H1 (cell line): ENCODE results near the gene TP63.

Experiments used
- CEBPB ChIP-seq: IDR thresholded peaks from 2 replicates; pipeline ENCODE4 v1.6.1; 2012; ENCODE audit warnings: low read depth, low read length
- CTCF ChIP-seq, 3 experiments: IDR thresholded peaks; 1 replicate in 2 of 3; 2 replicates in 1 of 3; pipeline versions ENCODE4 v1.5.1 to v1.6.1; 2011; ENCODE audit warnings: low read length in 3 of 3, mild to moderate bottlenecking in 3 of 3, inconsistent platforms in 2 of 3, low read depth in 1 of 3, moderate library complexity in 1 of 3; ENCODE audit not compliant: insufficient read depth in 1 of 3; ENCODE audit errors: control extremely low read depth in 1 of 3
- JUN ChIP-seq: IDR thresholded peaks from 2 replicates; pipeline ENCODE4 v1.6.1; 2011; ENCODE audit warnings: low read depth, mild to moderate bottlenecking, improper control_type of control experiment, low read length
- KDM1A ChIP-seq: fragments of 200-600, 300-600 bp; sonication (generic); IDR thresholded peaks from 2 replicates; pipeline ENCODE4 v1.7.1; 2016; ENCODE audit warnings: mild to moderate bottlenecking, low read length, borderline replicate concordance
- MAFK ChIP-seq: IDR thresholded peaks from 2 replicates; pipeline ENCODE4 v1.6.1; 2012; ENCODE audit warnings: low read depth, mild to moderate bottlenecking, improper control_type of control experiment, low read length
- NRF1 ChIP-seq: IDR thresholded peaks from 2 replicates; pipeline ENCODE4 v1.6.1; 2011; ENCODE audit warnings: mild to moderate bottlenecking, low read depth, low read length, improper control_type of control experiment
- POLR2A ChIP-seq, 2 experiments: IDR thresholded peaks; 1 replicate in 1 of 2; 2 replicates in 1 of 2; pipeline ENCODE4 v1.6.1; 2011; ENCODE audit warnings: low read depth in 2 of 2, low read length in 2 of 2, mild to moderate bottlenecking in 2 of 2; ENCODE audit errors: control extremely low read depth in 1 of 2
- POLR2AphosphoS5 ChIP-seq: IDR thresholded peaks from 2 replicates; pipeline ENCODE4 v1.6.1; 2011; ENCODE audit warnings: low read depth, low read length
- RAD21 ChIP-seq, 2 experiments: IDR thresholded peaks in 1 of 2; conservative IDR thresholded peaks in 1 of 2; 2 replicates each; pipeline ENCODE4 v1.6.1; 2011; ENCODE audit warnings: low read depth in 2 of 2, low read length in 2 of 2, improper control_type of control experiment in 1 of 2, inconsistent platforms in 1 of 2, mild to moderate bottlenecking in 1 of 2, moderate library complexity in 1 of 2
- RFX5 ChIP-seq: IDR thresholded peaks from 2 replicates; pipeline ENCODE4 v1.6.1; 2011; ENCODE audit warnings: low read depth, low read length, improper control_type of control experiment, borderline replicate concordance
- RXRA ChIP-seq: IDR thresholded peaks from 2 replicates; pipeline ENCODE4 v1.6.1; 2011; ENCODE audit warnings: low read depth, mild to moderate bottlenecking, low read length, moderate library complexity; ENCODE audit not compliant: insufficient read depth
- SIN3A ChIP-seq, 2 experiments: IDR thresholded peaks in 1 of 2; conservative IDR thresholded peaks in 1 of 2; 2 replicates each; pipeline ENCODE4 v1.6.1; 2011 to 2012; ENCODE audit warnings: low read length in 2 of 2, improper control_type of control experiment in 1 of 2, low read depth in 1 of 2, mild to moderate bottlenecking in 1 of 2
- SP4 ChIP-seq: IDR thresholded peaks from 2 replicates; pipeline ENCODE4 v1.6.1; 2012; ENCODE audit warnings: low read length, inconsistent platforms
- ZNF274 ChIP-seq: IDR thresholded peaks from 2 replicates; pipeline ENCODE4 v1.7.0; 2012; ENCODE audit warnings: low read length, borderline replicate concordance; ENCODE audit errors: extremely low read depth

- TF ChIP-seq RAD21 (IDR thresholded peaks at IDR 0.05 in 1 of 2, conservative IDR thresholded peaks at IDR 0.05 in 1 of 2; ENCODE audit: low read depth in 2 of 2, low read length in 2 of 2) = no peak
- no peak for TF ChIP-seq JUN
- TF ChIP-seq CEBPB = no peak
- TF ChIP-seq CTCF (IDR thresholded peaks at IDR 0.05; ENCODE audit: control extremely low read depth in 1 of 3, insufficient read depth in 1 of 3, low read depth in 1 of 3, low read length in 3 of 3) = no peak
- TF ChIP-seq POLR2A (IDR thresholded peaks at IDR 0.05; ENCODE audit: control extremely low read depth in 1 of 2, low read depth in 2 of 2, low read length in 2 of 2) = no peak
- TF ChIP-seq ZNF274 = no peak
- TF ChIP-seq SP4 = no peak
- TF ChIP-seq MAFK = no peak
- no peak for TF ChIP-seq RFX5
- no peak for TF ChIP-seq RXRA
- no peak for TF ChIP-seq NRF1
- TF ChIP-seq KDM1A = no peak
- TF ChIP-seq POLR2AphosphoS5 = no peak
- TF ChIP-seq SIN3A (conservative IDR thresholded peaks at IDR 0.05 in 1 of 2, IDR thresholded peaks at IDR 0.05 in 1 of 2; ENCODE audit: low read depth in 1 of 2, low read length in 2 of 2) = no peak
Observed at GRCh38 chr3:189702066-189702646, 71.0 kb downstream of the TP63 start.
